HT1080 (cell line): ENCODE data around the gene FERD3L. TPM values are rescaled to one million over a fixed set of nuclear protein-coding genes. Genes with fewer than 3 reads are reported as not detected.
A peak's percentile ranks its signal among the peaks of the same experiment; 100 is the strongest.
"Not testable (repeated sequence)": the region's sequence is repeated elsewhere in the genome, so short reads cannot be mapped to it uniquely, and the experiment has no call there.

Experiments
- DNase-seq: peaks from one replicate; pipeline ENCODE4 v3.0.0-alpha.2; 2015; ENCODE audit warnings: low read depth
- polyA plus RNA-seq, 2 experiments: library from polyadenylated mRNA; depleted of rRNA; stranded (reverse); fragments of >200 nt; gene quantifications; 2 replicates each; pipeline ENCODE4 v1.2.3, GENCODE V29; 2015
- total RNA-seq: library from RNA; depleted of rRNA; stranded (reverse); fragments of >200 nt; shearing (Covaris generic); gene quantifications from 2 replicates; pipeline ENCODE4 v1.2.3, GENCODE V29; 2014; rRNA removed

The FERD3L gene
- total RNA-seq, result not detected in 2 replicates
- polyA plus RNA-seq (2015; cell fraction: cytosol; rRNA removed), result not detected in 2 replicates
- polyA plus RNA-seq (2015; cell fraction: nucleus; rRNA removed), result not detected in 2 replicates

GRCh38 chr7:19144661-19145433 is at the start of gene FERD3L:
FERD3L (minus strand) TSS chr7:19145421; CDS start chr7:19145362, 59 bp downstream.
- no peak for DNase-seq

- not testable (repeated sequence) for DNase-seq
Observed at GRCh38 chr7:19194417-19194816, 49.2 kb upstream of the FERD3L start.

- peak; percentile 17 for DNase-seq
Observed at GRCh38 chr7:19181634-19182033, 36.4 kb upstream of the FERD3L start.

- DNase-seq, result no peak
Observed at GRCh38 chr7:19178595-19178994, 33.4 kb upstream of the FERD3L start.

- DNase-seq, result peak; percentile 26
Observed at GRCh38 chr7:19177269-19177668, 32.0 kb upstream of the FERD3L start.

GRCh38 chr7:19175241-19175640 is 30.0 kb upstream of the FERD3L start:
- no peak for DNase-seq

GRCh38 chr7:19161671-19162070 is 16.4 kb upstream of the FERD3L start:
- no peak for DNase-seq

GRCh38 chr7:19146699-19147098 is 1.5 kb upstream of the FERD3L start:
- peak; percentile 5 for DNase-seq

GRCh38 chr7:19145434-19146115 is 354 bp upstream of the FERD3L start:
- no peak for DNase-seq

GRCh38 chr7:19143881-19144574 is 1.2 kb downstream of the FERD3L start:
- DNase-seq, result no peak

- no peak for DNase-seq
Observed at GRCh38 chr7:19139706-19140327, 5.4 kb downstream of the FERD3L start.

GRCh38 chr7:19133886-19134285 is 11.3 kb downstream of the FERD3L start:
- no peak for DNase-seq

- DNase-seq, result no peak
Observed at GRCh38 chr7:19133390-19133789, 11.8 kb downstream of the FERD3L start.

GRCh38 chr7:19128856-19129255 is 16.4 kb downstream of the FERD3L start:
- no peak for DNase-seq

- DNase-seq, result peak; percentile 61
Observed at GRCh38 chr7:19121977-19122588, 23.1 kb downstream of the FERD3L start.

GRCh38 chr7:19119870-19120486 is 25.2 kb downstream of the FERD3L start:
- DNase-seq, result no peak

GRCh38 chr7:19119372-19119771 is 25.8 kb downstream of the FERD3L start:
- DNase-seq, result no peak

- no peak for DNase-seq
Observed at GRCh38 chr7:19118636-19119371, 26.4 kb downstream of the FERD3L start.

GRCh38 chr7:19117870-19118608 is 27.2 kb downstream of the FERD3L start:
- DNase-seq, result no peak
